ENCODE measurements around the gene AMPD2.

The AMPD2 gene

GRCh38 chr1:109619576-109620400 is at the start of gene AMPD2, which contains the start of gene GNAT2:
TSS of gene AMPD2 (plus strand) at chr1:109619837. CDS start at chr1:109621176, 1,339 bp downstream.
TSS of gene GNAT2 (minus strand) at chr1:109619616. CDS start at chr1:109612870, 6,746 bp downstream.
- peak; percentile 39 to 64 for DNase-seq

DNA sequence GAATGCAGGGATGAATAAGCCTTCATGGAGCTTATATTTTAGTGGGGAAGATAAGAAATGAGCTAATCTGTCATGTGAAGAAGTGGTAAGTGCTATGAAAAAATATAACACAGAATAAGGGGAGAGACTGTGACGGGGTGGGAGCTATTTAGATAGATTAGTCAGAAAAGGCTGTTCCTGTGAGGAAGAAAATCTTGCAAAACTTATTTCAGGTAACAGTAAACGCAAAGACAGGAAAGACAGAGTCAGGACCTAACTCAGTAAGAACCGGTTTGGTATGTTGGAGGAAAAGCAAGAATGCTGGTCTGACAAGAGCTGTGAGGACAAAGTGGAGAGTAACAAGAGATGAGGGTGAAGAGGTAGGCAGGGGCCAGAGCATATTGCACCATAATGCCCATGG is 49.2 kb upstream of the AMPD2 start:
- no peak for DNase-seq

DNA sequence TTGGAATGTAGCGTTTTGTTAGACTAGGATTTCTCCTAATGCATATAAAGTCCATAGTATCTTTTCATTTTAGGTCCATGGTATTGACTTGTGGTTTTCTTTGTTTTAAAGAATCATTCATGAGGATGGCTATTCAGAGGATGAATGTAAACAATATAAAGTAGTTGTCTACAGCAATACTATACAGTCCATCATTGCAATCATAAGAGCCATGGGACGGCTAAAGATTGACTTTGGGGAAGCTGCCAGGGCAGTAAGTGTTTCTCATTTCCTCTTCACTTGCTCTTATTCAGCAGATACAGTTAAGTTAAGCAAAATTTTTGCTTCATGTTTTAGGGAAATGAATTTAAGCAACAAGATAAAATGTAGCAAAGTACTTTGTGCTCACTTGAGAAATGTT is 45.9 kb upstream of the AMPD2 start:
- no peak for DNase-seq

DNA sequence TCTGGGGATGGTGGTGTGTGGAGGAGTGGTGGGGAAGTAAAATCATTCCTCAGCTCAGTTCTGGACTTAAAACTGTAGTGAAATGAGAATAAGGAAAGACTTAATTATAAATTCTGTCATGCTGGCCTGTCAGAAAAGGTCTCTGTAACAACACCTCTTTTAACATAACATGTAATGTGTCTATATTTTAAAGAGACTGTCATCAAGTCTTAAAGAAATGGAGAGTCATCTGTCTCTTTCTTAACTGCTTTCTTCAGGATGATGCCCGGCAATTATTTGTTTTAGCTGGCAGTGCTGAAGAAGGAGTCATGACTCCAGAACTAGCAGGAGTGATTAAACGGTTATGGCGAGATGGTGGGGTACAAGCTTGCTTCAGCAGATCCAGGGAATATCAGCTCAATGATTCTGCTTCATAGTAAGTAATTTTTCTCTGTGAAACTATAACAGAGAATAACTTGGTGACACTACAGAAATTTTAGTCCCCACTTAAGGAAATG is 40.6 kb upstream of the AMPD2 start:
- no peak for DNase-seq

DNA sequence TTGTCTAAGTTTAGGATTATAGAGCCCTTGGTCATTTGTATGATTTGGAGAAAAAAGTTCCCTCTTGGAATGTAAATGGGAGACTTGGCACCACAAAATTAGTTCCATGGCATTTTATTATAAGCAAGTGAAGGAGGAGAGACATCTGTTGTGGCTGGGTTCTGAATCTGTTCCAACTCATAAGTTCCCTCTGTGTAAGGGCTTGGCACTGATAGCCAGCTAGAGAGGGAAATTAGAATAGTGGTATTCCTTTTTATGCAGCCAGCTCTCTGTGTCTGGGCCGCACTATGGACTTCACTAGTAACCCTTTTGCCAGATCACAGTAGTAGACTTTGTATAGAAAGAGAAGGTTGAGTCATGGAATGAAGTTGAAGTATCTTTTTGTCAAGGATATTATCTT is 40.1 kb upstream of the AMPD2 start:
- no peak for DNase-seq

DNA sequence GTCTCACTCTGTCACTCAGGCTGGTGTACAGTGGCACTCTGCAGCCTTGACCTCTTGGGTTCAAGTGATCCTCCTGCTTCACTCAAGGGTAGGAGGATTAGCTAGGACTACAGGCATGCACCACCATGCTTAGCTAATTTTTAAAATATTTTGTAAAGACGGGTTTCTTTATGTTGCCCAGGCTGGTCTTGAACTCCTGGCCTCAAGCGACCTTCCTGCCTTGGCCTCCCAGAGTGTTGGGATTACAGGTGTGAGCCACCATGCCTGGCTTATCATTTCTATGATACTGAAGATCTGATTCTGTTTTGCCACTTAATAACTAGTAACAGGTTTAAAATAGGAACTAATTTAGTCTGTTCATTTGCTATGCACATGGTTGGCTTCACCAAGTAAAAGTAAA is 37.6 kb upstream of the AMPD2 start:
- no peak for DNase-seq

DNA sequence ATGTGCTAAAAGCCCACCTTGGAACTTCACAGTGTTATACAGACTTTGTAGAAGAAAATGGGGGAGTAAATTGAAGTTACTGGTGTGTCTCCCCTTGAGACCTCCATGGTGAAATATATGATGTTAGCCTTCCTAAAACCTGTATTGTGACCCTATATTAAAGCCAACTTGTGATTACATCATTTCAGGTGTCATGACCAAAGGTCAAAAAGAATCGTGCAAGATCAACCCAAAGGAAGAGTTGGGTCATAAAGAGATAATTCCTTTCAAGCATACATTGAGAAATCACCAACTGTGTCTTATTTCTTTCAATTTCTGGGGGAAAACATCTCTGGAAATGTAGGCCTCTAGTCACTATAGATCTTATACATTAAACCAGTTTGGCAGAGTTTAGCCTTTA is 34.9 kb upstream of the AMPD2 start:
- no peak for DNase-seq

- DNase-seq, result no peak
These were observed 33.6 kb upstream of the AMPD2 start for GRCh38 chr1:109586055-109586454.

DNA sequence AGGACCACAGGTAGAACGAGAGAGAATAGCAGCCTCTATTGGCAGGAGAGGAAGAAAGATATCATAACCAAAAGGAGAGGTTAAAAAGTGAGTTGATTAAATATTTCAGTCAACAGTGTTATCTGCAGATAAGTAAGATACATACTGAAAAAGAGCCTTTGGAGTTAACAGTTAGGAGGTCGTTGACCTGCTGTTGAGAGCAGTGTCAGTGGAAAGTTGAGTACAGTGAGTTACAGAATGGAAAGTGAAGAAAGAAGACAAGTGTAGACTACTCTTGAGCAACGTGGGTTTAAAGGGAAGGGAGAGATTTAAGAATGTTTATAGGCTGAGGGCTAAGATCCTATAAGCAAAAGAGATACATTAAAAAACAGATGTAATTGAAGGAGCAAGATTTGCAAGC is 30.5 kb upstream of the AMPD2 start:
- no peak for DNase-seq

DNA sequence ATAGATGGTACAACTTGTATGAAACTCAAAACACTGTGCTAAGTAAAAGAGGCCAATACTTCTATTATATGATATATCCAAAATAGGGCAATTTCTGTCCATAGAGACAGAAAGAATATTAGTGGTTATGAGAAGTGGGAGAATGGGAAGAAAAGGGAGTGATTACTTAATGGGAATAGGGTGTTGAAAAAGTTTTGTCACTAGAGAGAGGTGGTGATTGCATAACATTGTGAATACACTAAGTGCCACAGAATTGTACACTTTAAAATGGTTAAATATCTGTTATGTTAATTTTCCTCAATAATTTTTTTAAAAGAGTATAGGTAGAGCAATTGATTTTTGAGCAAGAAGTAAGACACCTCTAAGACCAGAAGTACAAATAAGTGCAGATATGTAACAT is 30.0 kb upstream of the AMPD2 start:
- no peak for DNase-seq

DNA sequence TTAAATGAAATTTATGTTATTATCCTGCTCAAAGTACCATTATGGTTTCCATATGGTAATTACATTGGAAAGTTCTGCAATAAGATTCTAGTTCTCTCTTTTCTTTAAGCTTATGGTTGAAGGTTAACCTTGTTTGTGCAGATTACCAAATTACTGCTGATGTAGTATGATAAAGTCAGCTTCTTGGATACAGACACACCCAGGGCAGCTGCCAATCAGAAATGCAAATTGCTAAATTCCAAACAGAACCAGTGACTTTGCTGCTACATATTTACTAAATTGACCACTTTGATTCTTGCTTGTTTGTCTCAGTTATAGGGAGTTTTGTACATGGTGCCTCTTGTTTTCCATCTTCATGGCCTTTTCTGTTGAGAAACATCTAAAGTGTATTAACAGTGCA is 26.7 kb upstream of the AMPD2 start:
- no peak for DNase-seq

- DNase-seq, result no peak
These were observed 24.1 kb upstream of the AMPD2 start for GRCh38 chr1:109595531-109595930.

GRCh38 chr1:109598156-109598555 is 21.5 kb upstream of the AMPD2 start:
- DNase-seq, result no peak

DNA sequence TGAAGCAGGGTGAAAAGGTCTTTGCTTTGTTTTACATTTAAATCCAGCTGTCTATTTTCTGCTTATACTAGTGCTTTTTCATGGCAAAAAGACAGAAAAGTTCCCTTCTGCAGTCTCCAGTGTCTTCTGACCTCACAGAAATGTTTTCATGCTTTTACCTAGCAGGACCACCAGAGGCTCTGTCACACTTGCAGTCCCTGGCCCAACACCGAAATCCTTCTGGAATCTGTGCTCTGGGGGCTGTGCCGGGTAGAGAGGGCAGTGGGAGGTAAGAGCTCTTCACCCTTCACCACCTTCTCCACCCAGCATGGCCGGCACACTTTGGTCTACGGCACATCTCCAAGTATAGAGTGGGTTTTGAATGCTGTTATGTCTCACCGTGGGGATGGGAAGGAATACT is 21.0 kb upstream of the AMPD2 start:
- DNase-seq, result no peak

DNA sequence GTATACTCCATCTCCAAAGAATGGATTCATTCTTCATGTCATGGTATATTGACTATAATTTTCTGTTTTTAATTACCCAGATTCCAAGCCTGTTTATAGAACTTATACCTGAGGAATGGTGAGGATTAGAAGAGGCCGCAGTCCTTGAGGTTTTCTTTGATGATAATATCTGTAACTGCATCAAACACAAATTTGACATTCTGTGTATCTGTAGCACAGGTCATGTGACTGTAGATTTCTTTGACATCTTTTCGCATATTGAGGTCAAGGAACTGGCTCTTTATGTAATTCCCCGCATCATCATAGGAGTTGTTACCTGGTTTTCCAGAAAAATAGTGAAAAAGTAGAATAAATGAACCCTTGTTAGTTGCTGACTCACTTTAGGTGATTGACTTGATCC is 16.4 kb upstream of the AMPD2 start:
- no peak for DNase-seq

- DNase-seq, result no peak
These were observed 14.3 kb upstream of the AMPD2 start for GRCh38 chr1:109605381-109605780.

DNA sequence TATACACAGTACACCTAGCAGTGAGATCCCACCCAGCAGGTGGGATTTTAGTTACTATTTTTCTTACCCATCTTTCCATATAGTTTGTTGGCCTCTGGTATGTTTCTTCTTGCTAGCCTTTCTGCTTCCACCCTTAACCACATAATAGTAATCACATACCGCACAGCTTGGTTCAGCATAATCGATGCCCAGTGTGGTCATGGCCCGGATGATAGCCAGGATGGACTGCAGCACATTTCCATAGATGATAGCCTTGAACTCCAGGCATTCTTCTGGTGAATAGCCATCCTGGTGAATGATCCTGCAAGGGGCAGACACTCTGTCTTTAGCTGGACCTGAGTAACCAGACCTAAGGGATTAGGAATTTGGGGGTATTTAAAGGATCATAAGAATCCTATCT is 9.8 kb upstream of the AMPD2 start:
- no peak for DNase-seq

GRCh38 chr1:109610609-109611307 is 8.9 kb upstream of the AMPD2 start:
- DNase-seq, result no peak

- DNase-seq, result no peak
These were observed 8.2 kb upstream of the AMPD2 start for GRCh38 chr1:109611308-109611990.

GRCh38 chr1:109613361-109614147 is 6.1 kb upstream of the AMPD2 start:
- no peak for DNase-seq

- no peak for DNase-seq
These were observed 3.8 kb upstream of the AMPD2 start for GRCh38 chr1:109615879-109616278.

DNA sequence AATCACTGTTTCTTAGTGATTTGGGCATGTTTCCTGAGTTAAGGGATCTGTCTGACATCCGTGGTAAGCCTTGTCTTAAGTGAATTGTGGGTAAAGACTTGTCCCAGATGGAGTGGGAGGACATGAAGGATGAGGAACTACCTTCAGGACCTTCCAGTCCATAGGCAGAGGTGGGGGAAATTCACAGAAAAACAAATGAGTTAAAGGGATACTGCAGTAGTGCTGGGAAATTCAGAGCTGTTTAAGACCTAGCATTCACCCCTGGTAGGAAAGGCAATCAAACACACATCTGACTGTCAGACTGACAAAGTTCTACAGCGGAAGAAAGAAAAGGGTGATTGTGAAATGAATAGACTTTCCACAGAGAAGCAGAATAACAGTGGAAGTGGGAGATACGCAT is 3.2 kb upstream of the AMPD2 start:
- no peak for DNase-seq

- DNase-seq, result no peak
These were observed 2.3 kb upstream of the AMPD2 start for GRCh38 chr1:109617291-109617801.

All from SHP77 (cell line).